Lung (tissue), 12 donors: ENCODE measurements around the gene ZNF71. TPM values are rescaled to one million over a fixed set of nuclear protein-coding genes. Genes with fewer than 3 reads are reported as not detected.

Experiments used
- ATAC-seq: fragments of 200-7000 bp; cut with Tn5 transposase; one replicate; pipeline ENCODE4 v1.9.1; 2020; ENCODE audit warnings: moderate number of reproducible peaks; ENCODE audit not compliant: insufficient read depth, low FRiP score
- DNase-seq, 3 donors: peaks; one replicate each; pipeline ENCODE4 v3.0.0-alpha.2; 2013 to 2017
- H3K27ac ChIP-seq, 2 donors: one replicate each; pipeline ENCODE4 v1.5.1; 2013; ENCODE audit warnings: mild to moderate bottlenecking in 2 of 2, moderate library complexity in 2 of 2, control low read depth in 1 of 2, inconsistent platforms in 1 of 2, low read depth in 1 of 2, low read length in 1 of 2
- H3K27me3 ChIP-seq, 3 donors: one replicate each; pipeline ENCODE4 v1.5.1; 2013; ENCODE audit warnings: low read length in 2 of 3; ENCODE audit not compliant: control insufficient read depth in 3 of 3, insufficient read depth in 3 of 3
- H3K36me3 ChIP-seq, 4 donors: one replicate each; pipeline ENCODE4 v1.5.1; 2013; ENCODE audit warnings: low read length in 4 of 4, mild to moderate bottlenecking in 1 of 4, moderate library complexity in 1 of 4; ENCODE audit not compliant: control insufficient read depth in 4 of 4, insufficient read depth in 4 of 4
- H3K4me1 ChIP-seq, 5 donors: one replicate each; pipeline ENCODE4 v1.5.1; 2013; ENCODE audit warnings: low read length in 5 of 5, mild to moderate bottlenecking in 2 of 5, moderate library complexity in 1 of 5; ENCODE audit not compliant: control insufficient read depth in 5 of 5, insufficient read depth in 5 of 5
- H3K4me3 ChIP-seq: one replicate; pipeline ENCODE4 v1.5.1; 2013; ENCODE audit warnings: mild to moderate bottlenecking, control low read depth, moderate library complexity
- H3K9ac ChIP-seq, 2 donors: one replicate each; pipeline ENCODE4 v1.5.1; 2013; ENCODE audit warnings: low read length in 2 of 2, control low read depth in 1 of 2; ENCODE audit not compliant: insufficient read depth in 1 of 2
- H3K9me3 ChIP-seq, 4 donors: one replicate each; pipeline ENCODE4 v1.5.1; 2013; ENCODE audit warnings: low read length in 3 of 4, mild to moderate bottlenecking in 1 of 4, moderate library complexity in 1 of 4; ENCODE audit not compliant: control insufficient read depth in 4 of 4, insufficient read depth in 3 of 4
- CTCF ChIP-seq: IDR thresholded peaks from 2 replicates; pipeline ENCODE4 v1.5.1; 2012; ENCODE audit warnings: mild to moderate bottlenecking; ENCODE audit errors: control extremely low read depth, extremely low read depth
- WGBS, 2 donors: extraction: QIAGEN DNeasy Blood & Tissue Kit; methylation state at CpG; one replicate each; pipeline ENCODE4 v1.1.7; 2013; 5-methylcytosine and 5-hydroxymethylcytosine counted together
- polyA plus RNA-seq, 2 donors: library from polyadenylated mRNA; stranded (reverse); fragments of 200-250 nt; gene quantifications; one replicate each; pipeline ENCODE4 v1.2.1, GENCODE V29; 2013
- total RNA-seq, 2 donors: library from RNA; depleted of rRNA in 1 of 2; stranded (reverse); fragments of >200 nt in 1 of 2; gene quantifications; one replicate each; pipeline ENCODE4 v1.2.1, GENCODE V29; 2014 to 2021
- donor health status: control.
- donor health status: control.
- donor health status: Bipolar disorder and iron deficiency.
- donor health status: healthy.
- donor health status: DM: yes; HTN: yes; CAD: no.

The ZNF71 gene
- total and polyA plus RNA-seq, 4 donors, result 2.5 to 8.3 (median 5.8) TPM

- ATAC-seq (no peak), DNase-seq (no peak)
- Histone ChIP-seq H3K27me3 (no peaks in the 10 kb centered on the region), H3K4me3 (no peak overlapping the region), H3K4me1 (peaks cover 0 to 3% (median 0%) of the 10 kb centered on the region in 5 donors), H3K9me3 (peaks cover 14 to 43% (median 17%) of the 10 kb centered on the region in 4 donors), H3K27ac (no peak overlapping the region), H3K9ac (no peak overlapping the region), H3K36me3 (peaks cover 0 to 12% (median 4%) of the 10 kb centered on the region in 4 donors)
- WGBS, 2 donors, result 96 to 97% methylated on average over 2 of the region's 2 CpGs
- no peak for TF ChIP-seq CTCF
Measured at GRCh38 chr19:56562766-56563165, 32.3 kb upstream of the ZNF71 start.

- Histone ChIP-seq H3K36me3 (peaks cover 9 to 44% (median 31%) of the 10 kb centered on the region in 4 donors), H3K27me3 (no peaks in the 10 kb centered on the region), H3K9me3 (peaks cover 20 to 52% (median 25%) of the 10 kb centered on the region in 4 donors), H3K4me3 (peak overlapping the region; percentile 77), H3K27ac (peak overlapping the region; percentile 87 to 93), H3K9ac (peak overlapping the region in 1 of 2 donors; percentile 60), H3K4me1 (peaks cover 0 to 8% (median 5%) of the 10 kb centered on the region in 5 donors)
- TF ChIP-seq CTCF, result no peak
- WGBS, 2 donors, result 1 to 2% methylated on average over 19 to 23 of the region's 23 CpGs
- peak in 1 of 3 donors; percentile 58 for DNase-seq
- peak; percentile 42 for ATAC-seq
Measured at GRCh38 chr19:56566904-56567273, 28.2 kb upstream of the ZNF71 start.

GRCh38 chr19:56567274-56568120 lies 27.6 kb upstream of the ZNF71 start, which contains the start of gene ZNF470:
Gene ZNF470 (plus strand): TSS chr19:56567468. CDS start chr19:56570312, 2,844 bp downstream.
- peaks cover 18 to 48% (median 27%) of the 10 kb centered on the region in 4 donors for H3K9me3 ChIP-seq
- no peak for TF ChIP-seq CTCF
- ATAC-seq (peak; percentile 98), DNase-seq (peak; percentile 94 to 96 (median 95))
- no peaks in the 10 kb centered on the region for H3K27me3 ChIP-seq
- WGBS, 2 donors, result 3 to 4% methylated on average over 63 to 66 of the region's 66 CpGs
- peaks cover 0 to 8% (median 5%) of the 10 kb centered on the region in 5 donors for H3K4me1 ChIP-seq
- peak within 1 kb of the TSS; percentile 77 for H3K4me3 ChIP-seq
- H3K9ac ChIP-seq, result peak within 1 kb of the TSS in 1 of 2 donors; percentile 60
- peak within 1 kb of the TSS; percentile 87 to 93 for H3K27ac ChIP-seq
- peaks cover 9 to 45% (median 34%) of the 10 kb centered on the region in 4 donors for H3K36me3 ChIP-seq
